ENCODE measurements around the gene DOC2B. TPM values are rescaled to one million over a fixed set of nuclear protein-coding genes. Genes with fewer than 3 reads are reported as not detected.
"Not testable (repeated sequence)": the region's sequence is repeated elsewhere in the genome, so short reads cannot be mapped to it uniquely, and the experiment has no call there.

DOC2B gene
- total RNA-seq, 2 experiments from 2014 or later, result 0.08 to 0.34 TPM

DNA sequence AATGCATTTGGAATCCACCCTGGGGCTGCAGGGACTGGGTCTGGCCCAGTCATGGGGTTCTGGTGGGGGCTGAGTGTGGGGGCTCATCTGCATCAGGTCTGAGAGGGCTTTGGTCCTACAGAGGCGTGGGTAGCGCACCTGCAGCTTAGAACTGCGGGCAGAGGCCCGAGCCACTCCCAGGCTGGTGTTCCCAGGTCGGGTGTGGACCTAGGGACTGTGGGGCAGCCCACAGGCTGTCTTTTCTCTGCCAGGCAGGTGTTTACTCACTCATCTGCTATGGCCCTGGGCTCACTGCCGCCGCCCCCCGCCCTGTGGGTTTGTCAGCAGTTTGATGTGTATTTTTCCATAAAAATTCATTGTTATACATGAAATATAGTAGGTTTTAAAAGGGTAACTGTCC lies 27.0 kb upstream of the DOC2B start:
- peaks cover 0 to 22% of the 10 kb centered on the region in 2 experiments for H3K9me3 ChIP-seq (ENCODE audit: control insufficient read depth in 1 of 2, insufficient read depth in 1 of 2, low read length in 2 of 2)
- intact Hi-C loops (cut with DNase I, micrococcal nuclease), result no loop called here
- ATAC-seq (ENCODE audit: poor library complexity) (no peak), DNase-seq (no peak)
- H3K36me3 ChIP-seq (ENCODE audit: insufficient read depth, low read length), result no peaks in the 10 kb centered on the region
- CTCF ChIA-PET, result no interaction called here
- TF ChIP-seq, protein P1, sequence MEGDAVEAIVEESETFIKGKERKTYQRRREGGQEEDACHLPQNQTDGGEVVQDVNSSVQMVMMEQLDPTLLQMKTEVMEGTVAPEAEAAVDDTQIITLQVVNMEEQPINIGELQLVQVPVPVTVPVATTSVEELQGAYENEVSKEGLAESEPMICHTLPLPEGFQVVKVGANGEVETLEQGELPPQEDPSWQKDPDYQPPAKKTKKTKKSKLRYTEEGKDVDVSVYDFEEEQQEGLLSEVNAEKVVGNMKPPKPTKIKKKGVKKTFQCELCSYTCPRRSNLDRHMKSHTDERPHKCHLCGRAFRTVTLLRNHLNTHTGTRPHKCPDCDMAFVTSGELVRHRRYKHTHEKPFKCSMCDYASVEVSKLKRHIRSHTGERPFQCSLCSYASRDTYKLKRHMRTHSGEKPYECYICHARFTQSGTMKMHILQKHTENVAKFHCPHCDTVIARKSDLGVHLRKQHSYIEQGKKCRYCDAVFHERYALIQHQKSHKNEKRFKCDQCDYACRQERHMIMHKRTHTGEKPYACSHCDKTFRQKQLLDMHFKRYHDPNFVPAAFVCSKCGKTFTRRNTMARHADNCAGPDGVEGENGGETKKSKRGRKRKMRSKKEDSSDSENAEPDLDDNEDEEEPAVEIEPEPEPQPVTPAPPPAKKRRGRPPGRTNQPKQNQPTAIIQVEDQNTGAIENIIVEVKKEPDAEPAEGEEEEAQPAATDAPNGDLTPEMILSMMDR (IDR thresholded peaks at IDR 0.05), result no peak
- Mint-ChIP-seq H3K27ac (no peak overlapping the region), H3K36me3 (ENCODE audit: low read depth) (peaks cover 5% of the 10 kb centered on the region), H3K9me3 (peaks cover 3% of the 10 kb centered on the region), H3K27me3 (peaks cover 20% of the 10 kb centered on the region), H3K4me3 (no peak overlapping the region), H3K4me1 (ENCODE audit: low read depth) (no peaks in the 10 kb centered on the region)
- peaks cover 0 to 9% of the 10 kb centered on the region in 2 experiments for H3K27me3 ChIP-seq (ENCODE audit: control insufficient read depth in 1 of 2, insufficient read depth in 2 of 2, low read length in 2 of 2)
- H3K4me3 ChIP-seq (ENCODE audit: low read length), result no peak overlapping the region
- no peaks in the 10 kb centered on the region for H3K4me1 ChIP-seq (ENCODE audit: insufficient read depth, low read length)
- POLR2A ChIA-PET, result no interaction called here
- H3K27ac ChIP-seq (ENCODE audit: low read depth in 1 of 2, low read length in 2 of 2), result no peak overlapping the region

DNA sequence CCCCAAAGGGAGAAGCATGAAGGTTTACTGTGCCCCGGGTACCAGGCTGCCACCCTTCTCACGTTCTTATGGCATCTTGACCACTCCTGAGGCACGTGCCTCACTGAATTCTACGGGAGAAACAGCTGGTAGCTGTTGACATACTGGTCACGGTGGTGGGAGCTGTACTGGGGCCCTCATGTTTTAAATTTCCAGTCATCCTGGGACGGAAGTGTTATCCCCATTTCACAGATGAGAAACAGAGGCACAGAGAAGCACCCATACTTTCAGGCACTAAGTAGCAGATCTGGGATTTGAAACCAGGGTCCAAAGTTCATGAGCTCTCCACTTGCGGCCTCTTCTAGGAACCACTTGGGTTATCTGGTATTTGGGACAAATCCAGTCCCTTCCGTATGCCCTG lies 26.3 kb upstream of the DOC2B start:
- Histone ChIP-seq H3K27me3 (ENCODE audit: control insufficient read depth in 1 of 2, insufficient read depth in 2 of 2, low read length in 2 of 2) (peaks cover 0 to 9% of the 10 kb centered on the region in 2 experiments), H3K4me3 (ENCODE audit: low read length) (no peak overlapping the region), H3K9me3 (ENCODE audit: control insufficient read depth in 1 of 2, insufficient read depth in 1 of 2, low read length in 2 of 2) (peaks cover 0 to 22% of the 10 kb centered on the region in 2 experiments), H3K4me1 (ENCODE audit: insufficient read depth, low read length) (no peaks in the 10 kb centered on the region), H3K27ac (ENCODE audit: low read depth in 1 of 2, low read length in 2 of 2) (no peak overlapping the region), H3K36me3 (ENCODE audit: insufficient read depth, low read length) (no peaks in the 10 kb centered on the region)
- Mint-ChIP-seq H3K27ac (no peak overlapping the region), H3K4me3 (no peak overlapping the region), H3K9me3 (peaks cover 3% of the 10 kb centered on the region), H3K27me3 (peaks cover 25% of the 10 kb centered on the region), H3K36me3 (ENCODE audit: low read depth) (peaks cover 5% of the 10 kb centered on the region), H3K4me1 (ENCODE audit: low read depth) (no peaks in the 10 kb centered on the region)
- ATAC-seq (ENCODE audit: poor library complexity) (no peak), DNase-seq (no peak)
- CTCF ChIA-PET, result no interaction called here
- TF ChIP-seq, protein P1 (IDR thresholded peaks at IDR 0.05), result no peak
- intact Hi-C loops (cut with DNase I, micrococcal nuclease), result no loop called here
- POLR2A ChIA-PET, result no interaction called here

- no peak for DNase-seq
- Mint-ChIP-seq H3K27ac (no peak overlapping the region), H3K36me3 (ENCODE audit: low read depth) (peaks cover 3% of the 10 kb centered on the region), H3K9me3 (peaks cover 3% of the 10 kb centered on the region), H3K4me1 (ENCODE audit: low read depth) (no peaks in the 10 kb centered on the region), H3K4me3 (no peak overlapping the region), H3K27me3 (peaks cover 25% of the 10 kb centered on the region)
- TF ChIP-seq, protein P1 (IDR thresholded peaks at IDR 0.05), result no peak
- ChIA-PET POLR2A (no interaction called here), CTCF (no interaction called here)
- Histone ChIP-seq H3K27me3 (ENCODE audit: control insufficient read depth in 1 of 2, insufficient read depth in 2 of 2, low read length in 2 of 2) (peaks cover 0 to 9% of the 10 kb centered on the region in 2 experiments), H3K36me3 (ENCODE audit: insufficient read depth, low read length) (no peaks in the 10 kb centered on the region), H3K4me1 (ENCODE audit: insufficient read depth, low read length) (no peaks in the 10 kb centered on the region), H3K4me3 (ENCODE audit: low read length) (no peak overlapping the region), H3K27ac (ENCODE audit: low read depth in 1 of 2, low read length in 2 of 2) (no peak overlapping the region), H3K9me3 (ENCODE audit: control insufficient read depth in 1 of 2, insufficient read depth in 1 of 2, low read length in 2 of 2) (peaks cover 0 to 22% of the 10 kb centered on the region in 2 experiments)
- no peak for ATAC-seq (ENCODE audit: poor library complexity)
- intact Hi-C loops (cut with DNase I, micrococcal nuclease), result no loop called here
Observed at GRCh38 chr17:206941-207560, 25.6 kb upstream of the DOC2B start.

DNA sequence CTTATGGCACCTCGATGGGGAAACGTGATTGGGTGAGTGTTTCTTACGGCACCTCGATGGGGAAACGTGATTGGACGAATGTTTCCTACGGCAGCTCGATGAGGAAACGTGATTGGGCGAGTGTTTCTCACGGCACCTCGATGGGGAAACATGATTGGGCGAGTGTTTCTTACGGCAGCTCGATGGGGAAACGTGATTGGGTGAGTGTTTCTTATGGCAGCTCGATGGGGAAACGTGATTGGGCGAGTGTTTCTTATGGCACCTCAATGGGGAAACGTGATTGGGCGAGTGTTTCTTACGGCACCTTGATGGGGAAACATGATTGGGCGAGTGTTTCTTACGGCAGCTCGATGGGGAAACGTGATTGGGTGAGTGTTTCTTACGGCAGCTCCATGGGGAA lies 25.0 kb upstream of the DOC2B start:
- intact Hi-C loops (cut with DNase I, micrococcal nuclease); H3K4me1 ChIP-seq (ENCODE audit: insufficient read depth, low read length); H3K36me3 ChIP-seq (ENCODE audit: insufficient read depth, low read length); DNase-seq; H3K9me3 Mint-ChIP-seq; CTCF ChIA-PET; H3K27ac Mint-ChIP-seq; H3K4me3 ChIP-seq (ENCODE audit: low read length); POLR2A ChIA-PET; H3K27ac ChIP-seq (ENCODE audit: low read depth in 1 of 2, low read length in 2 of 2); H3K4me1 Mint-ChIP-seq (ENCODE audit: low read depth); H3K36me3 Mint-ChIP-seq (ENCODE audit: low read depth); H3K27me3 ChIP-seq (ENCODE audit: control insufficient read depth in 1 of 2, insufficient read depth in 2 of 2, low read length in 2 of 2); ATAC-seq (ENCODE audit: poor library complexity); H3K4me3 Mint-ChIP-seq: not testable (repeated sequence)
- peaks cover 25% of the 10 kb centered on the region for H3K27me3 Mint-ChIP-seq
- H3K9me3 ChIP-seq (ENCODE audit: control insufficient read depth in 1 of 2, insufficient read depth in 1 of 2, low read length in 2 of 2), result peaks cover 0 to 22% of the 10 kb centered on the region in 2 experiments
